ENCODE measurements around the gene VSIG4.

VSIG4 gene

GRCh38 chrX:66024092-66024467 is 15.8 kb downstream of the VSIG4 start:
- DNase-seq (ENCODE audit: low read depth), result no peak

GRCh38 chrX:66023385-66024091 is 16.3 kb downstream of the VSIG4 start:
- no peak for DNase-seq (ENCODE audit: low read depth)

- DNase-seq (ENCODE audit: low read depth), result no peak
Observed at GRCh38 chrX:66022632-66023384, 17.1 kb downstream of the VSIG4 start.

- DNase-seq (ENCODE audit: low read depth), result no peak
Observed at GRCh38 chrX:66021765-66022631, 17.9 kb downstream of the VSIG4 start.

- no peak for DNase-seq (ENCODE audit: low read depth)
Observed at GRCh38 chrX:66021401-66021764, 18.5 kb downstream of the VSIG4 start.

GRCh38 chrX:66020631-66021334 is 19.1 kb downstream of the VSIG4 start:
- DNase-seq (ENCODE audit: low read depth), result no peak

- no peak for DNase-seq (ENCODE audit: low read depth)
Observed at GRCh38 chrX:66019974-66020373, 19.9 kb downstream of the VSIG4 start.

- DNase-seq (ENCODE audit: low read depth), result no peak
Observed at GRCh38 chrX:66019310-66019652, 20.6 kb downstream of the VSIG4 start.

GRCh38 chrX:66018585-66019309 is 21.1 kb downstream of the VSIG4 start:
- DNase-seq (ENCODE audit: low read depth), result no peak

GRCh38 chrX:66017659-66018170 is 22.2 kb downstream of the VSIG4 start:
- DNase-seq (ENCODE audit: low read depth), result no peak

GRCh38 chrX:66016905-66017658 is 22.8 kb downstream of the VSIG4 start:
- DNase-seq (ENCODE audit: low read depth), result no peak

- no peak for DNase-seq (ENCODE audit: low read depth)
Observed at GRCh38 chrX:66015900-66016689, 23.8 kb downstream of the VSIG4 start.

GRCh38 chrX:66015152-66015831 is 24.6 kb downstream of the VSIG4 start:
- DNase-seq (ENCODE audit: low read depth), result no peak

GRCh38 chrX:66014556-66014955 is 25.3 kb downstream of the VSIG4 start:
- DNase-seq (ENCODE audit: low read depth), result no peak

GRCh38 chrX:66014084-66014483 is 25.8 kb downstream of the VSIG4 start:
- no peak for DNase-seq (ENCODE audit: low read depth)

- DNase-seq (ENCODE audit: low read depth), result no peak
Observed at GRCh38 chrX:66013194-66013816, 26.6 kb downstream of the VSIG4 start.

GRCh38 chrX:66012094-66012534 is 27.8 kb downstream of the VSIG4 start:
- no peak for DNase-seq (ENCODE audit: low read depth)

GRCh38 chrX:66009231-66009845 is 30.5 kb downstream of the VSIG4 start:
- no peak for DNase-seq (ENCODE audit: low read depth)

All from fibroblast of gingiva (primary cell).